ENCODE results near the gene WDR1.

WDR1 gene

DNA sequence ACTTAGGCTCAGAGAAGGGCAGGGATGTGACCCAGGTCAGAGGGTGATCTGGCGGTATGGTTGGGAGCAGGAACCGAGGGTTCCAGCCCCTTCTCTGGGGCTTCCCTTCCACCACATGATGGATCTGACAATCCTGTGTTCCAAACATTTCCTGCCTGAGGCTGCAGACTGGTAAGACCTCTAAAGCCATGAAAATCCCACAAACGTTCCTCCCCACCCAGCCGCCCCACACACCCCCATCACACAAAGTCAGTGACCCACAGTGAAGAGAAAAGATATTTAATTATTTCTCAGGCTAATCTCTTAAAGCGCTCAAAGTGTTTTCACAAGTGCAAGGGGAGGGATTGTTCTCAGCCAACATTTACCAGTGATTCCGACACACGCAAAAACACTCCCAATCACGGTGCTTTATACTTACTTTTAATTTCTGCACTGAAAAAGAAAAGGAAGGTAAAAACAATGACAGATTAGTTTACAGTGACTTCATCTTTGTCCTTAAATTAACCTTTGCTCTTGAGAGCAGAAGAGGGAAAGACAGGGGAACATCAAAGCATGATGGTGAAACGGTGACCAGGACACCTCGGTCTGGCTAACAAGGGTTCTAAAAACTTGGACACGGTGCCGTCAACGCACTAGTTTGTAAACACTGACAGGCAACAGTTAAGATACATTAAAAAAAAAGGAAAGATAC is 42.4 kb downstream of the WDR1 start:
- TF ChIP-seq OSR1 (CRISPR knock-in tag; IDR thresholded peaks at IDR 0.05) = no peak
- no peak for TF ChIP-seq ZNF70 (CRISPR knock-in tag; IDR thresholded peaks at IDR 0.05)
- no peak for TF ChIP-seq CSRNP3 (CRISPR knock-in tag; IDR thresholded peaks at IDR 0.05)
- no peak for TF ChIP-seq ZC3H10 (CRISPR knock-in tag; IDR thresholded peaks at IDR 0.05)
- no peak for TF ChIP-seq ESRRG (CRISPR knock-in tag; IDR thresholded peaks at IDR 0.05)
- no peak for TF ChIP-seq SNAI2 (CRISPR knock-in tag; IDR thresholded peaks at IDR 0.05)
- no peak for TF ChIP-seq TOX (CRISPR knock-in tag; IDR thresholded peaks at IDR 0.05; ENCODE audit: borderline replicate concordance)
- TF ChIP-seq GLIS3 (CRISPR knock-in tag; IDR thresholded peaks at IDR 0.05) = no peak
- no peak for TF ChIP-seq ZNF8 (CRISPR knock-in tag; IDR thresholded peaks at IDR 0.05)
- no peak for TF ChIP-seq BACH2 (CRISPR knock-in tag; IDR thresholded peaks at IDR 0.05; ENCODE audit: borderline replicate concordance)
- TF ChIP-seq, protein P1, sequence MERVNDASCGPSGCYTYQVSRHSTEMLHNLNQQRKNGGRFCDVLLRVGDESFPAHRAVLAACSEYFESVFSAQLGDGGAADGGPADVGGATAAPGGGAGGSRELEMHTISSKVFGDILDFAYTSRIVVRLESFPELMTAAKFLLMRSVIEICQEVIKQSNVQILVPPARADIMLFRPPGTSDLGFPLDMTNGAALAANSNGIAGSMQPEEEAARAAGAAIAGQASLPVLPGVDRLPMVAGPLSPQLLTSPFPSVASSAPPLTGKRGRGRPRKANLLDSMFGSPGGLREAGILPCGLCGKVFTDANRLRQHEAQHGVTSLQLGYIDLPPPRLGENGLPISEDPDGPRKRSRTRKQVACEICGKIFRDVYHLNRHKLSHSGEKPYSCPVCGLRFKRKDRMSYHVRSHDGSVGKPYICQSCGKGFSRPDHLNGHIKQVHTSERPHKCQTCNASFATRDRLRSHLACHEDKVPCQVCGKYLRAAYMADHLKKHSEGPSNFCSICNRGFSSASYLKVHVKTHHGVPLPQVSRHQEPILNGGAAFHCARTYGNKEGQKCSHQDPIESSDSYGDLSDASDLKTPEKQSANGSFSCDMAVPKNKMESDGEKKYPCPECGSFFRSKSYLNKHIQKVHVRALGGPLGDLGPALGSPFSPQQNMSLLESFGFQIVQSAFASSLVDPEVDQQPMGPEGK (CRISPR knock-in tag; IDR thresholded peaks at IDR 0.05; ENCODE audit: borderline replicate concordance) = no peak
- TF ChIP-seq CSDC2 (CRISPR knock-in tag; IDR thresholded peaks at IDR 0.05) = no peak
- TF ChIP-seq, protein P2, sequence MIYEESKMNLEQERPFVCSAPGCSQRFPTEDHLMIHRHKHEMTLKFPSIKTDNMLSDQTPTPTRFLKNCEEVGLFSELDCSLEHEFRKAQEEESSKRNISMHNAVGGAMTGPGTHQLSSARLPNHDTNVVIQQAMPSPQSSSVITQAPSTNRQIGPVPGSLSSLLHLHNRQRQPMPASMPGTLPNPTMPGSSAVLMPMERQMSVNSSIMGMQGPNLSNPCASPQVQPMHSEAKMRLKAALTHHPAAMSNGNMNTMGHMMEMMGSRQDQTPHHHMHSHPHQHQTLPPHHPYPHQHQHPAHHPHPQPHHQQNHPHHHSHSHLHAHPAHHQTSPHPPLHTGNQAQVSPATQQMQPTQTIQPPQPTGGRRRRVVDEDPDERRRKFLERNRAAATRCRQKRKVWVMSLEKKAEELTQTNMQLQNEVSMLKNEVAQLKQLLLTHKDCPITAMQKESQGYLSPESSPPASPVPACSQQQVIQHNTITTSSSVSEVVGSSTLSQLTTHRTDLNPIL (CRISPR knock-in tag; IDR thresholded peaks at IDR 0.05; ENCODE audit: low read depth) = no peak
- TF ChIP-seq ISL1 (CRISPR knock-in tag; IDR thresholded peaks at IDR 0.05) = no peak
- TF ChIP-seq POU6F1 (CRISPR knock-in tag; IDR thresholded peaks at IDR 0.05; ENCODE audit: borderline replicate concordance, low read depth) = no peak
- ATAC-seq = no peak

DNA sequence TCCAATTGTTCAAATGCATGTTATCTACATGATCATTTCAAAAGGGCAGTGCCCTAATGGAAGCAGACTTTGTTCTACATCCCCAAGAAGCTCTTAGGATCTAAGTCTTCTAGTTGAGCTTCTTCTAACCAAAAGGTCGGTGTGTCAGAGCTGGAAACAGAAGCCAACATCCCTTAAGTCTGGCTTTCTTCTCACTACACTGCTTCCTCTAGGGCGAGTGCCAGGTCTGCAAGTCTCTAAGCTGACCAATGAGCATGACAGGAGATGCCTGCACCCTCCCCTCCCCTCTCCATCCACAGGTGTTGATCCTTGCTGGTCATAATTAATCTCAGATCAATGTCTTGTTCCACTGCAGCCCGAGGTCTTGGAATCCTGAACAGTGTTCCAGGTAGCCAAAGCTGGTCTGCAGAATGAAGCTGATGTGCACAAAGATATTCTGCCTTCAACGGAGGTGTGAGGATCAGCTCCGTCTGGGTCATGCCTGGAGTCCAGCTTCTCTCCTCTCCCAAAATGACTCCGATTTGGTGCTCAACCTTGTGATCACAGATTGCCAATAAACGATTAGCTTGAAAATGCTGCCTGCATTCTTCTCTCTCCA is 44.1 kb downstream of the WDR1 start:
- no peak for TF ChIP-seq ZFP30 (CRISPR knock-in tag; IDR thresholded peaks at IDR 0.05)
- TF ChIP-seq ZNF70 (CRISPR knock-in tag; IDR thresholded peaks at IDR 0.05) = no peak
- no peak for TF ChIP-seq ZC3H10 (CRISPR knock-in tag; IDR thresholded peaks at IDR 0.05)
- no peak for TF ChIP-seq TOX (CRISPR knock-in tag; IDR thresholded peaks at IDR 0.05; ENCODE audit: borderline replicate concordance)
- TF ChIP-seq ARNTL (CRISPR knock-in tag; IDR thresholded peaks at IDR 0.05; ENCODE audit: borderline replicate concordance, low read depth) = no peak
- TF ChIP-seq, protein P3, sequence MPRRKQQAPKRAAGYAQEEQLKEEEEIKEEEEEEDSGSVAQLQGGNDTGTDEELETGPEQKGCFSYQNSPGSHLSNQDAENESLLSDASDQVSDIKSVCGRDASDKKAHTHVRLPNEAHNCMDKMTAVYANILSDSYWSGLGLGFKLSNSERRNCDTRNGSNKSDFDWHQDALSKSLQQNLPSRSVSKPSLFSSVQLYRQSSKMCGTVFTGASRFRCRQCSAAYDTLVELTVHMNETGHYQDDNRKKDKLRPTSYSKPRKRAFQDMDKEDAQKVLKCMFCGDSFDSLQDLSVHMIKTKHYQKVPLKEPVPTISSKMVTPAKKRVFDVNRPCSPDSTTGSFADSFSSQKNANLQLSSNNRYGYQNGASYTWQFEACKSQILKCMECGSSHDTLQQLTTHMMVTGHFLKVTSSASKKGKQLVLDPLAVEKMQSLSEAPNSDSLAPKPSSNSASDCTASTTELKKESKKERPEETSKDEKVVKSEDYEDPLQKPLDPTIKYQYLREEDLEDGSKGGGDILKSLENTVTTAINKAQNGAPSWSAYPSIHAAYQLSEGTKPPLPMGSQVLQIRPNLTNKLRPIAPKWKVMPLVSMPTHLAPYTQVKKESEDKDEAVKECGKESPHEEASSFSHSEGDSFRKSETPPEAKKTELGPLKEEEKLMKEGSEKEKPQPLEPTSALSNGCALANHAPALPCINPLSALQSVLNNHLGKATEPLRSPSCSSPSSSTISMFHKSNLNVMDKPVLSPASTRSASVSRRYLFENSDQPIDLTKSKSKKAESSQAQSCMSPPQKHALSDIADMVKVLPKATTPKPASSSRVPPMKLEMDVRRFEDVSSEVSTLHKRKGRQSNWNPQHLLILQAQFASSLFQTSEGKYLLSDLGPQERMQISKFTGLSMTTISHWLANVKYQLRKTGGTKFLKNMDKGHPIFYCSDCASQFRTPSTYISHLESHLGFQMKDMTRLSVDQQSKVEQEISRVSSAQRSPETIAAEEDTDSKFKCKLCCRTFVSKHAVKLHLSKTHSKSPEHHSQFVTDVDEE (CRISPR knock-in tag; IDR thresholded peaks at IDR 0.05) = no peak
- no peak for TF ChIP-seq CSRNP3 (CRISPR knock-in tag; IDR thresholded peaks at IDR 0.05)
- TF ChIP-seq, protein P2 (CRISPR knock-in tag; IDR thresholded peaks at IDR 0.05; ENCODE audit: low read depth) = no peak
- TF ChIP-seq, protein P1 (CRISPR knock-in tag; IDR thresholded peaks at IDR 0.05; ENCODE audit: borderline replicate concordance) = no peak
- TF ChIP-seq PPARA (CRISPR knock-in tag; IDR thresholded peaks at IDR 0.05; ENCODE audit: borderline replicate concordance) = no peak
- no peak for TF ChIP-seq OSR1 (CRISPR knock-in tag; IDR thresholded peaks at IDR 0.05)
- TF ChIP-seq TCF4 (CRISPR knock-in tag; IDR thresholded peaks at IDR 0.05; ENCODE audit: borderline replicate concordance) = no peak
- TF ChIP-seq POU6F1 (CRISPR knock-in tag; IDR thresholded peaks at IDR 0.05; ENCODE audit: borderline replicate concordance, low read depth) = no peak
- no peak for TF ChIP-seq SNAI2 (CRISPR knock-in tag; IDR thresholded peaks at IDR 0.05)
- no peak for TF ChIP-seq CSDC2 (CRISPR knock-in tag; IDR thresholded peaks at IDR 0.05)
- TF ChIP-seq ESRRG (CRISPR knock-in tag; IDR thresholded peaks at IDR 0.05) = no peak
- TF ChIP-seq ZNF565 (CRISPR knock-in tag; conservative IDR thresholded peaks at IDR 0.05; ENCODE audit: low read depth) = no peak
- no peak for ATAC-seq
